C4-2B (cell line): Measurements from ENCODE around the gene HBA2.

Experiments
- CTCF ChIP-seq: fragments of 450-650 bp; conservative IDR thresholded peaks from 2 replicates; pipeline ENCODE4 v1.5.1; 2017; ENCODE audit warnings: mild to moderate bottlenecking
- ZFX ChIP-seq: fragments of 450-650 bp; IDR thresholded peaks from 2 replicates; pipeline ENCODE4 v1.6.1; 2017

DNA sequence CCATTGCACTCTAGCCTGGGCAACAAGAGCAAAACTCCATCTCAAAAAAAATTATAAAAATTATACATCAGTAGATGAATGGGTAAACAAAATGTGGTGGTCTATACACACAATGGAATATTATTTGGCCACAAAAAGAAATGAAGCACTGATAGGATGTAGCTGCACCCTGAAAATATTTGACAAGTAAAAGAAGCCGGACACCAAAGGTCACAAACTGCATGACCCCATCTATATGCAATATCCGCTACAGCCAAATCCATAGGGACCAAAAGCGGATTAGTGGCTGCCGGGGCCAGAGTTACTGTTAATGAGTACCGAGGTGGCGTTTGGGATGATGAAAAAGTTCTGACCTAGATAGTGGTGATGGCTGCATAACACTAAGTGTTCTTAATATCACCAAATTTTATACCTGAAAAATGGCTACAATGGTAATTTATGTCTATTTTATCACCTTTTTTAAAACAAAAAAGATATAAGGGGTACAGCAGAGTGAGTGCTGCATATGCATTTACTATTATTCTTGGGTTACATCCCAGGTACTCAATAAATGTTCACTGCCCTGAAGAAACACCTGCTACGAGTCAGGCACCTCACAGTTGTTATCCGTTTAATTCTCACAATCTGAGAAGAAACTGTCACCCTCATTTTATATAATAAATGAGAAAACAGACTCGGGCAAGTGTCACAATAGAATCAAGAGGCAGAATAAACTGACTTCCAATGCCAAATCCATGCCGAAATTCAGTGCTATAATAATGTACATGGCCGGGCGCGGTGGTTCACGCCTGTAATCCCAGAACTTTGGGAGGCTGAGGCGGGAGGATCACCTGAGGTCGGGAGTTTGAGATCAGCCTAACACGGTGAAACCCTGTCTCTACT is 6.8 kb downstream of the HBA2 start:
- TF ChIP-seq CTCF (no peak), ZFX (no peak)
